HUES64 (cell line): ENCODE data around the gene CADM2.

Experiments
- H3K27ac ChIP-seq: 2 replicates; pipeline ENCODE4 v1.7.0; 2013; ENCODE audit warnings: low read depth, low read length, inconsistent platforms
- H3K27me3 ChIP-seq: 2 replicates; pipeline ENCODE4 v1.6.1; 2013; ENCODE audit warnings: mild to moderate bottlenecking, low read length; ENCODE audit not compliant: insufficient read depth
- H3K36me3 ChIP-seq: 2 replicates; pipeline ENCODE4 v1.6.1; 2013; ENCODE audit warnings: mild to moderate bottlenecking, low read length; ENCODE audit not compliant: insufficient read depth
- H3K4me1 ChIP-seq: 2 replicates; pipeline ENCODE4 v1.6.1; 2013; ENCODE audit warnings: mild to moderate bottlenecking, low read length, moderate library complexity; ENCODE audit not compliant: insufficient read depth
- H3K4me3 ChIP-seq: 2 replicates; pipeline ENCODE4 v1.5.1; 2013; ENCODE audit warnings: mild to moderate bottlenecking, low read length, moderate library complexity
- H3K9ac ChIP-seq: 2 replicates; pipeline ENCODE4 v1.6.1; 2013; ENCODE audit warnings: mild to moderate bottlenecking, low read depth, low read length
- H3K9me3 ChIP-seq: 2 replicates; pipeline ENCODE4 v1.6.1; 2013; ENCODE audit warnings: low read depth, low read length; ENCODE audit not compliant: insufficient read depth
- WGBS: fragments of 150-250, 120-280 bp; methylation state at CpG from one replicate; pipeline ENCODE4 v1.1.7; 2013; ENCODE audit warnings: missing lambda C conversion rate; 5-methylcytosine and 5-hydroxymethylcytosine counted together

CADM2 gene

DNA sequence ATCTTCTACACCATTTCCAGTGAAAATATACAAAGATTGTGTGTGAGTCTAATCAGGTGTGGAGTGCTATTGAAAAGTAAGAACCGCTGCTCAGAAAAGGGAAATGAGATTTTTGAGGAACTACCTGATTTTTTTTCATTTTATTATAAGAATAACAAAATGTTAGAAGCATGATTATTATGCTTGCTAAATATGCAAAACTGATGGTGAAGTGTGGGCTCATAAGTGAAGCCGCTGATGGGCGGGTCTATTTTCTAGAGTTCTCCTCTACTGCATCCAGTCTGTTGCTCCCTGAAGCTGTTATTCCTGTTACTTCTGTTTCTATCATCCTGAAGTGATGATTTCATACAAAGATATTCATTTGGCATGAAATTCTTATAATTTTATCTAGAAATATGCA is 612.0 kb downstream of the CADM2 start:
- H3K4me3 ChIP-seq, result no peak overlapping the region
- H3K27me3 ChIP-seq, result no peaks in the 10 kb centered on the region
- no peak overlapping the region for H3K9ac ChIP-seq
- H3K36me3 ChIP-seq, result no peaks in the 10 kb centered on the region
- H3K27ac ChIP-seq, result no peak overlapping the region
- 97% methylated on average over 2 of the region's 3 CpGs for WGBS
- H3K9me3 ChIP-seq, result no peaks in the 10 kb centered on the region
- no peaks in the 10 kb centered on the region for H3K4me1 ChIP-seq

DNA sequence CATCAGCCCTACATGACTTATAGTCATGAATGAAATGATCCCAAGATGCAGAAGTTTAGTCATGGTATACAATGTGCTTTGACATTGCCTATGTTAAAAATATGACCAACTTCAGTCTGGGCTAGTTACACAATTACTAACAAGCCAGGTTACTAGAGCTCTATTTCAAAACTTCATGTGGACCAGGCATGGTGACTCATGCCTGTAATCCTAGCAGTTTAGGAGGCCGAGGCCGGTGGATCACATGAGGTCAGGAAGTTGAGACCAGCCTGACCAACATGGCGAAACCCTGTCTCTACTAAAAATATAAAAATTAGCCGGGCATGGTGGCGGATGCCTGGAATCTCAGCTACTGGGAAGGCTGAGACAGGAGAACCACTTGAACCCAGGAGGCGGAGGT is 613.0 kb downstream of the CADM2 start:
- Histone ChIP-seq H3K27ac (no peak overlapping the region), H3K9ac (no peak overlapping the region), H3K36me3 (no peaks in the 10 kb centered on the region), H3K9me3 (no peaks in the 10 kb centered on the region), H3K4me1 (peaks cover 3% of the 10 kb centered on the region; the same call in 1 of the 2 replicates), H3K27me3 (no peaks in the 10 kb centered on the region), H3K4me3 (no peak overlapping the region)
- WGBS, result 95% methylated on average over 6 of the region's 6 CpGs

DNA sequence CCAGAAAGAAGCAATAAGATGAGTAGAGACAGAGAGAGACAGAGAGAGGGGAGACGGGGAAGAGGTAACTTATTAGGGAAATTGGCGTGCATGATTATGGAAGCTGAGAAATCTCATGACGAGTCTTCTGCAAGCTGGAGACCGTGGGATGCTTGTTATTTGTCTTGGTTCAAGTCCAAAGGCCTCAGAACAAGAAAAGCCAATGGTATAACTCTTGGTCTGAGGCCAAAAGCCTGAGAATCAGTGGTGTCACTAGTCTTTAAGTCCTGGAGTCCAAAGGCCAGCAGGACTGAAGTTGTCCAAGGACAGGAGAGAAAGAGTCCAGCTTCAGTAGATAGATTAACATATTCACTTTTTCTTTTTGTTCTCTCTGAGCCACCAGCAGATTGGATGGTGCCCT is 613.6 kb downstream of the CADM2 start:
- peaks cover 3% of the 10 kb centered on the region; the same call in 1 of the 2 replicates for H3K4me1 ChIP-seq
- H3K36me3 ChIP-seq, result no peaks in the 10 kb centered on the region
- no peaks in the 10 kb centered on the region for H3K9me3 ChIP-seq
- H3K4me3 ChIP-seq, result no peak overlapping the region
- 96% methylated on average over 4 of the region's 4 CpGs for WGBS
- H3K27me3 ChIP-seq, result no peaks in the 10 kb centered on the region
- H3K9ac ChIP-seq, result no peak overlapping the region
- H3K27ac ChIP-seq, result no peak overlapping the region

DNA sequence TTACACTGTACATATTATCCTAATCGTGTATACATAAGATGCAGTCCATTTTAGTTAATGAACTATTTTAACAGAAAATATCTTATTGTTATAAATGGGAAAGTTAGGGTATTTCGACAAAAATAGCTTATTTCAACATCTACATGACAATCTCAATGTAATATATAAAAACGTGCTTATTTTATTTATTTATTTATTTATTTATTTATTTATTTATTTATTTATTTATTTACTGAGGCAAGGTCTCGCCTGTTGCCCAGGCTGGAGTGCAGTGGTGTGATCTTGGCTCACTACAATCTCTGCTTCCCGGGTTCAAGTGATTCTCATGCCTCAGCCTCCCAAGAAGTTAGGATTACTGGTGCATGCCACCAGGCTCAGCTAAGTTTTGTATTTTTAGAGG is 614.2 kb downstream of the CADM2 start:
- Histone ChIP-seq H3K9me3 (no peaks in the 10 kb centered on the region), H3K27me3 (no peaks in the 10 kb centered on the region), H3K4me1 (peaks cover 3% of the 10 kb centered on the region; the same call in 1 of the 2 replicates), H3K9ac (no peak overlapping the region), H3K27ac (no peak overlapping the region), H3K36me3 (no peaks in the 10 kb centered on the region), H3K4me3 (no peak overlapping the region)
- WGBS, result 97% methylated on average over 2 of the region's 5 CpGs

DNA sequence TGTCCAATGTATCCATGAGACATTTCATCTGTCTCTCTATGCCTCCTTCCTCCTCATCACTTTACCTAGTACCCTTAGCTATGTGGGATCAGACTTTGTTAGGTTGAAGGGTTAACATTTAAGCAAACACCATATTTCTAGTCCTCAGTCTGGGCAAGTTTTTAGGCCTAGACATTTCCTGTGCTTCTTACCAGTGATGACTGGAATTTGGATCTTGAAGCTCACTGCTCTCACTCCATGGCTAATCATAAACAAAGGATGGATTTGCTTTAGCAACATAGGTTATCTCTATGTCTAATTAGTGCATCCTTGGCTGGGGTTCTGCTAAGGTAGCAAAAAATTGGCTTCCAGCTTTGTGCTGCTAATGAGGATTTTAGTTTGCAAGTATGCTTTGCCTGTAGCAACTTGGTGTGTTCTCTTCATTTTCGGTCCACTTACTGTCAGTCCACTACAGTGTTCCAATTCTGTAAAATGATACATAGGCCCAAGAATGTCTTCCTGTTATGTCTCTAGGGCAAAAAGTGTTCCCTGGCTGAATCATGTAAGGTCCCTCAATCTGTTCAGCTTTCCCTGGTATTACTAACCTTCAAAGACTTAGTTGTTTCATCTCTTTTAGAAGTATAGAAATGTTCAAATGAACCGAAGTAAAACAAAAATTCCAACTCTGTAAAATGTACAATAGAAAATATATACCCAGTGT is 615.4 kb downstream of the CADM2 start:
- Histone ChIP-seq H3K27me3 (no peaks in the 10 kb centered on the region), H3K4me3 (no peak overlapping the region), H3K9me3 (no peaks in the 10 kb centered on the region), H3K4me1 (peaks cover 3% of the 10 kb centered on the region; the same call in 1 of the 2 replicates), H3K9ac (no peak overlapping the region), H3K36me3 (no peaks in the 10 kb centered on the region), H3K27ac (no peak overlapping the region)
- WGBS, result 82% methylated on average over 1 of the region's 2 CpGs

DNA sequence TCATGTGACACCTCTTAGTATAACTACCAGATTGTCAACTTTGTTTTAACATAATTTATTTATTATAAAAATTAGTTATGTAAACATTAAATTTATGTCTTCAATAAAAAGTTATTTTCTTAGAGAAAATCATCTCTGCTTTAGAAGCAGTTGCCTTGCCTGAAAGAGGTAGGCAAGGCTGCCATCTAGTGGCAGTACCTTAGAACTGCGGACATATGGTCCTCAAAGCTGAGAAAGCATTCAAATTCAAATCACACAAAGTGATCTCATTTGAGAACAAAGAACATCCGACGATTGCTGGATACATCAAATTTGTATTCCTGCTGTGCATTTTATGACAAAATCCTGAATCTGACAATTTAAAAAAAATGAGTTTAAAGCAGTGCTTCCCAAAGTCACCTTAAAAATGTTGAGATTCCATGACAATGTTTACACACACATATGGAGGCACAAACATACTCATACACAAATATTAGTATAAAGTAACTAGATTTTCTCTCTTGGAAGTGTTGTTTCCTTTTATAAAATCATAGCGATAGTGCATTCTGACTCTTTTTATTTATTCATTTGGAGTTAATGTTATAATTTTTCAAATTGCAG is 617.4 kb downstream of the CADM2 start:
- H3K4me1 ChIP-seq, result peaks cover 3% of the 10 kb centered on the region; the same call in 1 of the 2 replicates
- no peak overlapping the region for H3K27ac ChIP-seq
- no peak overlapping the region for H3K4me3 ChIP-seq
- no peaks in the 10 kb centered on the region for H3K36me3 ChIP-seq
- WGBS, result 0% methylated on average over 3 of the region's 4 CpGs
- H3K9me3 ChIP-seq, result no peaks in the 10 kb centered on the region
- H3K27me3 ChIP-seq, result no peaks in the 10 kb centered on the region
- no peak overlapping the region for H3K9ac ChIP-seq

DNA sequence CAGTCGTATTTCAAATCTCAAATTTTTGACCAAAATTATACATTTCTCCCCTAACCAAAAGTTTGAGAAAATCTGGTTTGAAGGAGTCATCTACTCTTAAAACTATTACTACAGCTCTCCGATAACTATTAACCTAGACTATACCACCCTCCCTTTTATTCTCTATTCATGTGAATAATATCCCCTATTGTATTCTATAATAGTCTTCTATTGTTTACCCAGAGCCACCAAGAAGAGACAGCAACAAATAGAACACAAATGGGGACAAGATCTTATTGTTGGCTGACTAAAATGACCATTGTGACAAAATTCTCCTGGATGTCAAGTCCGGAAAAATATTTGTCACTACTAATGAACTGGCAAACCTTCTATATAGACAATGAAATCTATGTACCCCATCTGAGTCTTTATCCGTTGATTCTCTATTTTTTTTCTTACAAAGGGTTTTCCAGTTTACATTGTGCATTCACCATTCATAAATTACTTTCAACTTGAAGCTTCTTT is 618.0 kb downstream of the CADM2 start:
- Histone ChIP-seq H3K27ac (no peak overlapping the region), H3K9me3 (no peaks in the 10 kb centered on the region), H3K4me3 (no peak overlapping the region), H3K4me1 (peaks cover 3% of the 10 kb centered on the region; the same call in 1 of the 2 replicates), H3K9ac (no peak overlapping the region), H3K36me3 (no peaks in the 10 kb centered on the region), H3K27me3 (no peaks in the 10 kb centered on the region)
- WGBS, result 98% methylated on average over 3 of the region's 4 CpGs

DNA sequence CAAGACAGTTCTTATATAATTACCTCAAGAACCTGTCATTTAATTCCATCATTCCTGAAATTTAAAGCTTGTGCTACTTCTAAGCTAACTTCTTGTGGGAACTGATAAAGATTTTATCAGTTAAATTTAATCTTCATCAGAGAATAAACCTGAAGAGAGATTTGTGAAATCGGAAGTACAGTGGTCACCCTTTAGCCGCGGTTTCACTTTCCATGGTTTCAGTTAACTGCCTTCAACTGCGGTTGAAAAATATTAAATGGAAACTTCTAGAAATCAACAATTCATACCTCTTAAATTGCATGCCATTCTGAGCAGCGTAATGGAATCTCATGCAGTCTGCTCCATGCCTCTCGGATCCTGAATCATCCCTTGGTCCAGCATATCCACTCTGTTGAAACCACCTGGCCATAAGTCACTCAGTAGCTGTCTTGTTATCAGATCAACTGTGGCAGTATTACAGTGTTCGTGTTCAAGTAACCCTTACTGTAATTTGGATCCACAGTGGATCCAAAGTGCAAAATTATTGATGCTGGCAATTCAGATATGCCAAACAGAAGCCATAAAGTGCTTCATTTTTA is 626.1 kb downstream of the CADM2 start:
- no peak overlapping the region for H3K4me3 ChIP-seq
- no peaks in the 10 kb centered on the region for H3K36me3 ChIP-seq
- H3K27ac ChIP-seq, result no peak overlapping the region
- peaks cover 9% of the 10 kb centered on the region for H3K4me1 ChIP-seq
- no peaks in the 10 kb centered on the region for H3K27me3 ChIP-seq
- WGBS, result 96% methylated on average over 7 of the region's 7 CpGs
- H3K9me3 ChIP-seq, result no peaks in the 10 kb centered on the region
- no peak overlapping the region for H3K9ac ChIP-seq

DNA sequence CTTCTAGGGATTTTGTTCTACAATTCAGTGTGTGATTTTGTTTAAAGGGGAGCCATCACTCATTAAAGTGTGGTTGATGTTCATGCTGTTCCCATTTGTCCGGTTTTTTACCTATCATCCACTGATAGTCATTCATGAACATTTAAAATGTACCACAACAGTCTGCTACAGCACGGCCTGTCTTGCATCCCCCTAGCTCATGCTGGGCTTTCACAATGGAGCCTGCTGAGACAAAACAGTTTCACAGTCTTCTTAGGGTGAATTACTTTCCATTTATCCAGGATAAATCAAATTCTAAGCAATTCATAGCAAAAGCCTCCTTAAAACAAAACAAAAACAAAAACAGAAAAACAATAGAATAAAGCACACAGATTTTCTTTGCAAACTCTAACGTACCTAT is 627.2 kb downstream of the CADM2 start:
- Histone ChIP-seq H3K9ac (no peak overlapping the region), H3K4me1 (peaks cover 9% of the 10 kb centered on the region), H3K36me3 (no peaks in the 10 kb centered on the region), H3K27ac (no peak overlapping the region), H3K9me3 (no peaks in the 10 kb centered on the region), H3K4me3 (no peak overlapping the region), H3K27me3 (no peaks in the 10 kb centered on the region)
- 46% methylated on average over 2 of the region's 3 CpGs for WGBS

DNA sequence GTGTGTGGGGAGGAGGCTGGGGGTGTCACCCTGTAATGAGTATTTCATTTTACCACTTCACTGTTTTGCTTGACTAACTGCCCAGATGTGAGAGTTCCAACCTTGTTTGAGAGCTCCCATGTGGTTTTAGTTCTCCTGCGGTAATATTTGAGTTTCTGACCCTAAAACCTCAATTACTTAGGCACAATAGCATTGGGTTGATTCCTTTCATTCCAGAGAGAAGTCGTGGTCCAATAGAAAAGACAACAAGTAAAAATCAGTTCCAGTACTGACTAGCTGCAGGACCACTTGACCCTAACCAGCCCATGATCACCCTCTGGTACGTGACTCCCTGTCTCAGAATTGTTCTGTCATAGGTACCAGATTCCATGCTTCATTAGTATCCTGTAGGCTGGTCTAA is 630.4 kb downstream of the CADM2 start:
- no peak overlapping the region for H3K4me3 ChIP-seq
- no peak overlapping the region for H3K27ac ChIP-seq
- 93% methylated on average over 3 of the region's 3 CpGs for WGBS

DNA sequence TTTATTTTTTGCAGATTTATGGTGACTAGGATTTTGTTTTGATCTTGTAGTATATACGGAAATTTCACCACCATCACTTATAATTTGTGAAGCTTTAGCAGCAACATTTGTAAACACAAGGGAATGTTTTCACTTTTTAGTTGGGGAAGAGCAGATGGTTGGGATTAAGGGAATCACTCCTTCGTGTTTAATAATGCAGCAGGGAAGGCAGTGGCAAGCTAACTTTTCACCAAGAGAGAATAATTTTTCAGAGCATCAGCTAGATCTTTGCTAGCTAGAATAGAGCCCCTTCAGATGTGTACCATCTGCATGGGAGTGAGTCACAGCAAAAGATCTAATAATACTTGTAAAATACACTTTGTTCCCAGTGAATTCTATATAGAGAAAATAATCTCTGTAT is 632.7 kb downstream of the CADM2 start:
- Histone ChIP-seq H3K4me3 (no peak overlapping the region), H3K4me1 (no peaks in the 10 kb centered on the region; the same call in 1 of the 2 replicates), H3K9ac (no peak overlapping the region), H3K9me3 (no peaks in the 10 kb centered on the region), H3K27me3 (no peaks in the 10 kb centered on the region), H3K27ac (no peak overlapping the region), H3K36me3 (no peaks in the 10 kb centered on the region)
- WGBS, result 87% methylated on average over 1 of the region's 2 CpGs

More for the DNA sequence above, 630.4 kb downstream of the CADM2 start:
- Histone ChIP-seq H3K9me3 (no peaks in the 10 kb centered on the region), H3K36me3 (no peaks in the 10 kb centered on the region), H3K27me3 (no peaks in the 10 kb centered on the region), H3K4me1 (peaks cover 9% of the 10 kb centered on the region), H3K9ac (no peak overlapping the region)
